Thymus (tissue), 11 donors: ENCODE results near the gene KIRREL2. TPM values are rescaled to one million over a fixed set of nuclear protein-coding genes. Genes with fewer than 3 reads are reported as not detected.
A peak's percentile ranks its signal among the peaks of the same experiment; 100 is the strongest.

Source experiments
- DNase-seq, 9 donors: peaks; one replicate each; pipeline ENCODE4 v3.0.0-alpha.2; 2013; ENCODE audit warnings: low spot score in 9 of 9, low read depth in 6 of 9, missing footprints in 1 of 9
- H3K27ac ChIP-seq, 2 donors: one replicate each; pipeline ENCODE4 v1.5.1; 2013; ENCODE audit warnings: control low read depth in 1 of 2, low read depth in 1 of 2, low read length in 1 of 2, mild to moderate bottlenecking in 1 of 2, moderate library complexity in 1 of 2
- H3K27me3 ChIP-seq, 2 donors: one replicate each; pipeline ENCODE4 v1.5.1; 2013; ENCODE audit warnings: low read length in 1 of 2; ENCODE audit not compliant: control insufficient read depth in 2 of 2, insufficient read depth in 1 of 2
- H3K36me3 ChIP-seq, 2 donors: one replicate each; pipeline ENCODE4 v1.5.1; 2013; ENCODE audit warnings: low read length in 1 of 2, mild to moderate bottlenecking in 1 of 2, moderate library complexity in 1 of 2; ENCODE audit not compliant: control insufficient read depth in 2 of 2, insufficient read depth in 2 of 2
- H3K4me1 ChIP-seq, 2 donors: one replicate each; pipeline ENCODE4 v1.5.1; 2013; ENCODE audit warnings: low read length in 2 of 2; ENCODE audit not compliant: control insufficient read depth in 2 of 2, insufficient read depth in 2 of 2
- H3K4me3 ChIP-seq, 2 donors: one replicate each; pipeline ENCODE4 v1.5.1; 2013; ENCODE audit warnings: low read length in 2 of 2, control low read depth in 1 of 2, mild to moderate bottlenecking in 1 of 2
- H3K9me3 ChIP-seq, 2 donors: one replicate each; pipeline ENCODE4 v1.5.1; 2013; ENCODE audit warnings: low read length in 1 of 2, mild to moderate bottlenecking in 1 of 2; ENCODE audit not compliant: control insufficient read depth in 2 of 2, insufficient read depth in 1 of 2
- WGBS: extraction: QIAGEN DNeasy Blood & Tissue Kit; methylation state at CpG from one replicate; pipeline ENCODE4 v1.1.7; 2013; 5-methylcytosine and 5-hydroxymethylcytosine counted together
- polyA plus RNA-seq: library from polyadenylated mRNA; stranded (reverse); fragments of 200-250 nt; gene quantifications from one replicate; pipeline ENCODE4 v1.2.3, GENCODE V29; 2013
- total RNA-seq: library from RNA; stranded (reverse); fragments of 120-200 nt; gene quantifications from one replicate; pipeline ENCODE4 v1.2.4, GENCODE V29; 2013
- donor health status: healthy.

The KIRREL2 gene
- total and polyA plus RNA-seq, 2 donors, result 0.75 to 2.2 TPM

DNA sequence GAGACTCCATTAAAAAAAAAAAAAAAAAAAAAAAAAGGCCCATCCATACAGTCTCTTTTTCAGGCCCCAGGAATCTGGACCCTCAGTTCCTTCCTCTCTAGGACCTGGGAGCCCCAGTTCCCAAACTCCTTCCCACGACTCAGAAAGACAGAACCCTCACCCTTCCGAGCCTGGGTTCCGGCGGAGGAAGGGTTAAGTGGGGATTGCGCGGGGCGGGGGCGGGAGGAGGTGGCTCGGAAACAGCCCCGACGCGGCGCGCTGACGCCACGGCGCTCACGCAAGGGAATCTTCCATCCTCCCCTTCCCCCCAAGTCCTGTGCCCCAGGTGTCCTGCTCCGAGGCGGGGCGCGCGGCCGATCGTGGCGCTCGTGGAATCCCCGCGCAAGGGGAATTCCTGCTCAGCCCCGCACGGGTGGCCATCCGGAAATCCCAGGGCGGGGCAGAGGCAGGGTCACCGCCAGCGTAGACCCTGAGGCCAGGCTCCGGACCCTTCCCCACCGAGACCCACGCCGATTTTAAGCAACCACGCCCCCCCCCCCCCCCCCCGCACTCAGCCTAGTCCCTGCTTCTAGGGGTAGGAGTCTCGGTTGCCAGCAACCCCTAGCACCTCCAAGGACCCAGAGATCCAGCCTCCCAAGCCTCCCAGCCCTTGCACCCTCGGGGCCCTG, 43.0 kb downstream of the KIRREL2 start:
- Histone ChIP-seq H3K27ac (peak overlapping the region; percentile 96 to 97), H3K4me1 (peaks cover 31 to 57% of the 10 kb centered on the region in 2 donors), H3K27me3 (no peaks in the 10 kb centered on the region), H3K36me3 (peaks cover 28 to 32% of the 10 kb centered on the region in 2 donors), H3K4me3 (peak overlapping the region; percentile 83 to 85), H3K9me3 (no peaks in the 10 kb centered on the region)
- WGBS, result under 1% methylated on average over 42 of the region's 43 CpGs
- DNase-seq, result peak in 8 of 9 donors; percentile 81 to 95 (median 88)

DNA sequence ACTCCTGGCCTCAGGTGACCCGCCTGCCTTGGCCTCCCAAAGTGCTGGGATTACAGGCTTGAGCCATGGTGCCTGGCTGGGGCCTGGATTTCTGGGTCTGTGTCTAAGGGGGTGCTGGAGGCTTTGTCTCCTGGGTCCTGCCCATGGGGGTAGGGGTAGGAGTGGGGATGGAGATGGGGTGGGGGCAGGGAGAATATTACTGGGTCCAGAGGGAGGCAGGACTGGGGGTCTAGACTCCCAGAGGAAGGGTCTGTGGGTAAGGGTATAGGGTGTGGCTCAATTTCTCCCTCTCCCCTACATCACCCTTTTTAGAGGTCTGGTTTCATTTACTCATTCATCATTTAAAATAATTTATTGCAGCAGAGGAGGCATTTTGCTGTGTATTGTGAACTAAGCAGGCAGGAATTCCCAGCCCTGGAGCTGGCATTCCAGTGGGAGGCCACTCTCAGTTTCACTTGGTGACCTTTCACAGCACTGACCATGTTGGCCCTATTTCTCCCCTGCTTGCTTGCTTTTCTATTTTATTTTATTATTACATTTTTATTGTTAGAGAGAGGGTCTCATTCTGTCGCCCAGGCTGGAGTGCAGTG, 44.4 kb downstream of the KIRREL2 start:
- Histone ChIP-seq H3K4me3 (peak overlapping the region; percentile 83 to 85), H3K9me3 (no peaks in the 10 kb centered on the region), H3K36me3 (peaks cover 20 to 23% of the 10 kb centered on the region in 2 donors), H3K27ac (peak overlapping the region; percentile 96 to 97), H3K4me1 (peaks cover 31 to 62% of the 10 kb centered on the region in 2 donors), H3K27me3 (no peaks in the 10 kb centered on the region)
- no peak for DNase-seq
- 85% methylated on average over 2 of the region's 2 CpGs for WGBS

DNA sequence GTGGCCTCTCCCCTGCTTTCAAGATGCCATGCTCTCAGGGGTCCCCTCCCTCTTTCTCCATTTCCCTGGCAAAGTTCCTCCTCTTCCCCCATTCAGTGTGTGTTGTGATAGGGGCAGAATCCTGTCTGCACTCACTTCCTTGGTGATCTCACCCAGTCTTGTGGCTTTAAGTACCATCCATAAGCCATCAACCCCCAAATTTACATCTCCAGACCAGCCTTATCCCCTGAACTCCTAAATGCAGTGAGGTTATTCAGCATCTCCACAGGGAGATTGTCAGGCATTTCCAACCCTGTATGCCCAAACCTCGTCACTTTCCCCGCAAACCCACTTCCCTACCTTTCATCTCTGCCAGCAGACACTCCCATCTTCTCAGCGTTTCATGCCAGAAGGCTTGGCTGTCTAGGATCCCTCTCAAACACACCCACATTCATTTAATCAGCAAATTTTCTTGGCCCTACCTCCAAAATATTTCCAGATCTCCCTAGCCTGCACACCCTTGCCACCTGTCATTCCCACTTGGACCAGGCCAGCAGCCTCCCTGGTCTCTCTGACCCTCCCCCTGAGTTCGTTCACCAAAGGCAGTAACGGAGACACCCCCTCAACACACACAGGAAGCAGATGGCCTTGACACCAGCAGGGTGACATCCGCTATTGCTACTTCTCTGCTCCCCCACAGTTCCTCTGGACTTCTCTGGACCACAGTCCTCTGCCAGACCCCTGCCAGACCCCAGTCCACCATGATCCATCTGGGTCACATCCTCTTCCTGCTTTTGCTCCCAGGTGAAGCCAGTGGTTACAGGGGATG, 45.3 kb downstream of the KIRREL2 start, which contains the start of gene HCST:
TSS of gene HCST (plus strand) at position 676 of the 808 bp plus-strand sequence. CDS start at position 741, 65 bp downstream.
- Histone ChIP-seq H3K4me3 (peak within 1 kb of the TSS; percentile 66 to 85), H3K27me3 (no peaks in the 10 kb centered on the region), H3K36me3 (peaks cover 12 to 14% of the 10 kb centered on the region in 2 donors), H3K4me1 (peaks cover 29 to 62% of the 10 kb centered on the region in 2 donors), H3K9me3 (no peaks in the 10 kb centered on the region), H3K27ac (peak within 1 kb of the TSS; percentile 96 to 97)
- DNase-seq, result peak in 5 of 9 donors; percentile 48 to 82 (median 63)
- whole genome bisulfite sequencing, result 1% methylated on average over 6 of the region's 6 CpGs

DNA sequence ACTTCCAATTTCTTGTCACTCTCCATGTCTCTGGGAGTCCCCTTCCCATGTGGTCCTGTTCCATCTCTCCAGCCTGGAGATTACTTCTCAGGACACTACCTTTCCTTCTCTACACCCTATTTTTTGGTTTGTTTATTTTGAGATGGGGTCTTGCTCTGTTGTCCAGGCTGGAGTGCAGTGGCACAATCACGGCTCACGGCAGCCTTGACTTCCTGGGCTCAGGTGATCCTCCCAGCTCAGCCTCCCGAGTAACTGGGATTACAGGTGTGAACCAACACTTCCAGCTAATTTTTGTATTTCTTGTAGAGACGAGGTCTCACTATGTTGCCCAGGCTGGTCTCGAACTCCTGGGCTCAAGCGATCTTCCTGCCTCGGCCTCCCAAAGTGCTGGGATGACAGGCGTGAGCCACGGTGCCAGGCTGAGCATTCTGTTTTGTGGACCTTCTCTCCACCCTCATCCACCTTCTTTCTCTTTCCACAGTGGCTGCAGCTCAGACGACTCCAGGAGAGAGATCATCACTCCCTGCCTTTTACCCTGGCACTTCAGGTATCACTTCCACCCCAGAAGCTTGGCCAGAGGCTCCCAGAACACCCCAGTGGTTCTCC, 46.3 kb downstream of the KIRREL2 start:
- no peak for DNase-seq
- no peaks in the 10 kb centered on the region for H3K27me3 ChIP-seq
- H3K4me1 ChIP-seq, result peaks cover 28 to 60% of the 10 kb centered on the region in 2 donors
- H3K4me3 ChIP-seq, result peak overlapping the region; percentile 66 to 85
- H3K36me3 ChIP-seq, result peaks cover 4 to 5% of the 10 kb centered on the region in 2 donors
- WGBS, result 63% methylated on average over 10 of the region's 10 CpGs
- H3K27ac ChIP-seq, result peak overlapping the region; percentile 96 to 97
- no peaks in the 10 kb centered on the region for H3K9me3 ChIP-seq

DNA sequence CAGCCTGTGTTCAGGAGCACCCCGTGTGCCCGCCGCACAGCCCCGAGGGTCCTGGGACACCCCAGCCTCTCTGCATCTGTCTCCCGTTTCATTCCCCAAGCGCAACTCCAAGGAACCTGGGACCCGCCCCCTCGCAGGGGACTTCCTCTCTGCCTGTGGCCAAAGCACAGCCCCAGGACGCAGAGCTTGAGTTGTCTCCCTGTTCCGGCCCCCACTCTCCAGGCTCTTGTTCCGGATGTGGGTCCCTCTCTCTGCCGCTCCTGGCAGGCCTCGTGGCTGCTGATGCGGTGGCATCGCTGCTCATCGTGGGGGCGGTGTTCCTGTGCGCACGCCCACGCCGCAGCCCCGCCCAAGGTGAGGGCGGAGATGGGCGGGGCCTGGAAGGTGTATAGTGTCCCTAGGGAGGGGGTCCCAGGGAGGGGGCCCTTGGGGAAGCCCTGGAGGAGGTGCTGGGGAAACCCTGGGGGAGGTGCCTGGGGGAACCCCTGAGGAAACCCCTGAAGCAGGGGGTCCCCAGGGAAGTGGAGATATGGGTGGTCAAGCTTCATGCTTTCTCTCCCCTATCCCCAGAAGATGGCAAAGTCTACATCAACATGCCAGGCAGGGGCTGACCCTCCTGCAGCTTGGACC, 47.0 kb downstream of the KIRREL2 start:
- Histone ChIP-seq H3K9me3 (no peaks in the 10 kb centered on the region), H3K4me3 (peak overlapping the region; percentile 66 to 85), H3K4me1 (peaks cover 25 to 60% of the 10 kb centered on the region in 2 donors), H3K27ac (peak overlapping the region; percentile 96 to 97), H3K36me3 (peaks cover 0 to 3% of the 10 kb centered on the region in 2 donors), H3K27me3 (no peaks in the 10 kb centered on the region)
- peak in 6 of 9 donors; percentile 79 to 96 (median 89) for DNase-seq
- WGBS, result under 1% methylated on average over 24 of the region's 24 CpGs

DNA sequence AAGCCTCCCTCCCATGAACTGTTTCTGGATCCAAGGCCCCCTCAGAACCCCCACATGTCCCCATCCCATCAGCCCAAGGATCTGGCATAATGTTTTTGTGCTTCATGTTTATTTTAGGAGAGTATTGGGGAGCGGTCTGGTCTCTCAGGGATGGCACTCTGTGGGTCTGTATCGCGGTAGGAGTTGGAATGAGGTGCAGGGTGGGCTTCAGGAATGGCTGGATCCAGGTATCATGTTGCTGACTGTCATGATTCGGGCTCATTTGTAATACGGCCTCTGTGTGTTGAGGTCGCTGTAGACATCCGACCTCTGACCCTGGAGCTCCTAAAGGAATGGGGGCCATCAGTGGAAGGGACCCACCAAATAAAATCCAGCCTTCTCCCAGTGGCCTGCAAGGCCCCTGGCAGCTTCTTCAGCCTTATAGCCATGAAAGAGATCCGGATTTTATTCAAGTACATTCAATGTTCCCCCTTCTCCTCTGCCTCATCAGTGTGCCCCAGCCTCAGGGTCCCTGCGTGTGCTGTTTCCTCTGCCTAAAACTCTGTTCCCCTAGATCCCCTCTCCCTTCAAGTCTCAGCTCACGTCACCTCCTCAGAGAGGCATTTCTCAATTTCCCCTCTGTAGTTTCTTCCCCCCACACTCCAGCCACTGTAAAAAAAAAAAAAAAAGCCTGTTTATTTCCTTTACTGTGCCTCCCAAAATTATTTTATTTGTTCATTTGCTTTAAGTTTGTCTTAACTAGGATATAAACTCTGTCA, 47.8 kb downstream of the KIRREL2 start:
- H3K9me3 ChIP-seq, result no peaks in the 10 kb centered on the region
- no peak for DNase-seq
- H3K4me1 ChIP-seq, result peaks cover 33 to 67% of the 10 kb centered on the region in 2 donors
- WGBS, result 88% methylated on average over 10 of the region's 10 CpGs
- H3K4me3 ChIP-seq, result no peak overlapping the region
- peaks cover 0 to 3% of the 10 kb centered on the region in 2 donors for H3K36me3 ChIP-seq
- H3K27ac ChIP-seq, result peak overlapping the region; percentile 96 to 97
- H3K27me3 ChIP-seq, result no peaks in the 10 kb centered on the region

DNA sequence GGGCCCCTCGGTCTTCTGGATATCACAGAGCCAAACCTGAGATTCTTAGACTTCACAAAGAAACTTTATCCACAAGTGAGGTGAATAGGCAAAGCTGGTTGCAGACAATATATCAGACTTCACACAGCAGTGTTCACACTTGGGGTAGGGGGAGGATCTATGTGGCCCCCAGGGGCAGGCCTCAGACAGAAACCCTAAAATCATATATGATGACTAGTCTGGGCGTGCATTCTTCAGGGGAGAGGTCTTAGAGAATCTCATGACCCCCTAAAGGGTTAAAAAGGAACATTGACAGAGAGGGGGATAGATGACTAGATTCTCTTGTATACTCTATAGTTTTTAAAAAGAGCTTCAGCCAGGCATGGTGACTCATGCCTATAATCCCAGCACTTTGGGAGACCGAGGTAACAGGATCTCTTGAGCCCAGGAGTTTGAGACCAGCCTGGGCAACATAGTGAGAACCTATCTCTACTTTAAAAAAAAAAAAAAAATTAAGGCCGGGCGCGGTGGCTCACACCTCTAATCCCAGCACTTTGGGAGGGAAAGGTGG, 48.5 kb downstream of the KIRREL2 start:
- Histone ChIP-seq H3K9me3 (no peaks in the 10 kb centered on the region), H3K27ac (peak overlapping the region; percentile 46 to 96), H3K4me1 (peaks cover 35 to 70% of the 10 kb centered on the region in 2 donors), H3K27me3 (no peaks in the 10 kb centered on the region), H3K4me3 (no peak overlapping the region), H3K36me3 (peaks cover 0 to 3% of the 10 kb centered on the region in 2 donors)
- WGBS, result 89% methylated on average over 6 of the region's 6 CpGs
- no peak for DNase-seq

DNA sequence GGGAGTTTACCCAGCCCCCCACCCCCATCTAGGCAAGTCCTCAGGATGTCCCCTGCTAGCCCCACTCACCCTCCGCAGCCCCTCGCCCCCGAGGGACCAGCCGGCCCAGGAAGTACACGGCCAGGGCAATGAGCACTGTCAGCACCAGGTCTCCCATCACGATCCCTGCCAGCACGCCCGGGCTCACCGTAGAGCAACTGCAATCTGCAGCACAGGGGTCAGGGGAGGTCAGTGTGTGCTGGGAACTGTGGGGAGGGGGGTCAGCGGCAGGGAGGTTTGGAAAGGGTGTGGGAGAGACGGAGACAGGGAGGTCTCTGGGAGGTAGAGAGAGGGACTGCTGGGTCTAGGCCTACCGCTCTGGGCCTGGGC, 50.6 kb downstream of the KIRREL2 start:
- DNase-seq, result no peak
- Histone ChIP-seq H3K9me3 (no peaks in the 10 kb centered on the region), H3K27ac (peak overlapping the region in 1 of 2 donors; percentile 17), H3K27me3 (no peaks in the 10 kb centered on the region), H3K4me3 (no peak overlapping the region), H3K4me1 (peaks cover 22 to 55% of the 10 kb centered on the region in 2 donors), H3K36me3 (peaks cover 0 to 3% of the 10 kb centered on the region in 2 donors)
- WGBS, result 89% methylated on average over 12 of the region's 12 CpGs
